ENCODE data around the gene MGMT. TPM values are rescaled to one million over a fixed set of nuclear protein-coding genes. Genes with fewer than 3 reads are reported as not detected.

MGMT gene
- total and polyA plus RNA-seq, 2 donors (not counting 1 experiment from before 2014, with no cell fraction given), result 1.9 to 29.1 TPM

GRCh38 chr10:129719889-129720590 is 253.0 kb downstream of the MGMT start:
- DNase-seq (ENCODE audit: low read depth in 2 of 2), result no peak
- no peak overlapping the region for H3K9ac ChIP-seq (ENCODE audit: insufficient read depth, low read length)
- H4K20me1 ChIP-seq (ENCODE audit: control insufficient read depth, extremely low read depth, insufficient read depth, low read length), result no peaks in the 10 kb centered on the region

GRCh38 chr10:129725011-129725410 is 258.0 kb downstream of the MGMT start:
- DNase-seq (ENCODE audit: low read depth in 2 of 2), result no peak
- H3K4me1 ChIP-seq (ENCODE audit: control insufficient read depth, extremely low read depth, insufficient read depth, low read length), result no peaks in the 10 kb centered on the region
- H3K27me3 ChIP-seq (ENCODE audit: control insufficient read depth, insufficient read depth, low read length), result no peaks in the 10 kb centered on the region
- H3K27ac ChIP-seq (ENCODE audit: insufficient read depth, low read length), result no peak overlapping the region
- no peaks in the 10 kb centered on the region for H4K20me1 ChIP-seq (ENCODE audit: control insufficient read depth, extremely low read depth, insufficient read depth, low read length)
- no peak overlapping the region for H3K4me3 ChIP-seq (replicated peaks in 1 of 4; ENCODE audit: control extremely low read depth in 1 of 4, insufficient read depth in 1 of 4, low read depth in 3 of 4, low read length in 4 of 4)
- H3K9ac ChIP-seq (ENCODE audit: insufficient read depth, low read length), result no peak overlapping the region
- H2AFZ ChIP-seq (ENCODE audit: low read length), result no peak overlapping the region
- no peaks in the 10 kb centered on the region for H3K9me3 ChIP-seq (ENCODE audit: control insufficient read depth, insufficient read depth, low read depth, low read length)
- TF ChIP-seq CTCF (conservative IDR thresholded peaks at IDR 0.05 in 1 of 2, IDR thresholded peaks at IDR 0.05 in 1 of 2; ENCODE audit: low read depth in 1 of 2, low read length in 2 of 2) (no peak), EZH2 (IDR thresholded peaks at IDR 0.05; ENCODE audit: low read length, missing control alignments) (no peak)
- H3K36me3 ChIP-seq (ENCODE audit: control insufficient read depth, insufficient read depth, low read length), result no peaks in the 10 kb centered on the region
- H3K79me2 ChIP-seq (ENCODE audit: control insufficient read depth, insufficient read depth, low read length), result no peaks in the 10 kb centered on the region
- no peak overlapping the region for H3K4me2 ChIP-seq (ENCODE audit: extremely low read depth, insufficient read depth, low read length)

More at GRCh38 chr10:129719889-129720590, 253.0 kb downstream of the MGMT start:
- Histone ChIP-seq H3K79me2 (ENCODE audit: control insufficient read depth, insufficient read depth, low read length) (no peaks in the 10 kb centered on the region), H3K36me3 (ENCODE audit: control insufficient read depth, insufficient read depth, low read length) (no peaks in the 10 kb centered on the region), H3K27ac (ENCODE audit: insufficient read depth, low read length) (no peak overlapping the region), H3K27me3 (ENCODE audit: control insufficient read depth, insufficient read depth, low read length) (no peaks in the 10 kb centered on the region), H3K9me3 (ENCODE audit: control insufficient read depth, insufficient read depth, low read depth, low read length) (no peaks in the 10 kb centered on the region), H2AFZ (ENCODE audit: low read length) (no peak overlapping the region), H3K4me1 (ENCODE audit: control insufficient read depth, extremely low read depth, insufficient read depth, low read length) (no peaks in the 10 kb centered on the region), H3K4me2 (ENCODE audit: extremely low read depth, insufficient read depth, low read length) (no peak overlapping the region), H3K4me3 (replicated peaks in 1 of 4; ENCODE audit: control extremely low read depth in 1 of 4, insufficient read depth in 1 of 4, low read depth in 3 of 4, low read length in 4 of 4) (no peak overlapping the region)
- no peak for TF ChIP-seq EZH2 (IDR thresholded peaks at IDR 0.05; ENCODE audit: low read length, missing control alignments)
- TF ChIP-seq CTCF (conservative IDR thresholded peaks at IDR 0.05 in 1 of 2, IDR thresholded peaks at IDR 0.05 in 1 of 2; ENCODE audit: low read depth in 1 of 2, low read length in 2 of 2), result no peak

- Histone ChIP-seq H3K27ac (ENCODE audit: insufficient read depth, low read length) (no peak overlapping the region), H3K27me3 (ENCODE audit: control insufficient read depth, insufficient read depth, low read length) (no peaks in the 10 kb centered on the region), H3K4me3 (replicated peaks in 1 of 4; ENCODE audit: control extremely low read depth in 1 of 4, insufficient read depth in 1 of 4, low read depth in 3 of 4, low read length in 4 of 4) (no peak overlapping the region), H4K20me1 (ENCODE audit: control insufficient read depth, extremely low read depth, insufficient read depth, low read length) (no peaks in the 10 kb centered on the region), H3K4me2 (ENCODE audit: extremely low read depth, insufficient read depth, low read length) (no peak overlapping the region), H2AFZ (ENCODE audit: low read length) (no peak overlapping the region), H3K36me3 (ENCODE audit: control insufficient read depth, insufficient read depth, low read length) (no peaks in the 10 kb centered on the region), H3K4me1 (ENCODE audit: control insufficient read depth, extremely low read depth, insufficient read depth, low read length) (no peaks in the 10 kb centered on the region), H3K9me3 (ENCODE audit: control insufficient read depth, insufficient read depth, low read depth, low read length) (no peaks in the 10 kb centered on the region), H3K9ac (ENCODE audit: insufficient read depth, low read length) (no peak overlapping the region), H3K79me2 (ENCODE audit: control insufficient read depth, insufficient read depth, low read length) (no peaks in the 10 kb centered on the region)
- DNase-seq (ENCODE audit: low read depth in 2 of 2), result no peak
- TF ChIP-seq EZH2 (IDR thresholded peaks at IDR 0.05; ENCODE audit: low read length, missing control alignments) (no peak), CTCF (conservative IDR thresholded peaks at IDR 0.05 in 1 of 2, IDR thresholded peaks at IDR 0.05 in 1 of 2; ENCODE audit: low read depth in 1 of 2, low read length in 2 of 2) (no peak)
These were observed 258.4 kb downstream of the MGMT start for GRCh38 chr10:129725482-129725881.

Measured in fibroblast of lung (primary cell).